Testis (tissue), 2 donors: ENCODE data around the gene STAM.

ENCODE experiments used
- POLR2A ChIP-seq: fragments of 450-650 bp; IDR thresholded peaks from one replicate; pipeline ENCODE4 v1.6.1; 2017; ENCODE audit warnings: antibody characterized with exemption, mild to moderate bottlenecking, moderate library complexity
- TF ChIP-seq, protein P1 (sequence below), 3 experiments: fragments of 450-650 bp in 2 of 3; fragments of 200-600 bp in 1 of 3; sonication (generic) in 1 of 3; IDR thresholded peaks; one replicate each; pipeline ENCODE4 v1.5.1; 2016 to 2019; ENCODE audit warnings: antibody characterized with exemption in 3 of 3, mild to moderate bottlenecking in 2 of 3, moderate library complexity in 1 of 3

GRCh38 chr10:17751781-17752445 is 108.0 kb downstream of the STAM start, which contains the start of gene TMEM236:
- TF ChIP-seq POLR2A: no peak
- TF ChIP-seq, protein P1, sequence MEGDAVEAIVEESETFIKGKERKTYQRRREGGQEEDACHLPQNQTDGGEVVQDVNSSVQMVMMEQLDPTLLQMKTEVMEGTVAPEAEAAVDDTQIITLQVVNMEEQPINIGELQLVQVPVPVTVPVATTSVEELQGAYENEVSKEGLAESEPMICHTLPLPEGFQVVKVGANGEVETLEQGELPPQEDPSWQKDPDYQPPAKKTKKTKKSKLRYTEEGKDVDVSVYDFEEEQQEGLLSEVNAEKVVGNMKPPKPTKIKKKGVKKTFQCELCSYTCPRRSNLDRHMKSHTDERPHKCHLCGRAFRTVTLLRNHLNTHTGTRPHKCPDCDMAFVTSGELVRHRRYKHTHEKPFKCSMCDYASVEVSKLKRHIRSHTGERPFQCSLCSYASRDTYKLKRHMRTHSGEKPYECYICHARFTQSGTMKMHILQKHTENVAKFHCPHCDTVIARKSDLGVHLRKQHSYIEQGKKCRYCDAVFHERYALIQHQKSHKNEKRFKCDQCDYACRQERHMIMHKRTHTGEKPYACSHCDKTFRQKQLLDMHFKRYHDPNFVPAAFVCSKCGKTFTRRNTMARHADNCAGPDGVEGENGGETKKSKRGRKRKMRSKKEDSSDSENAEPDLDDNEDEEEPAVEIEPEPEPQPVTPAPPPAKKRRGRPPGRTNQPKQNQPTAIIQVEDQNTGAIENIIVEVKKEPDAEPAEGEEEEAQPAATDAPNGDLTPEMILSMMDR (IDR thresholded peaks at IDR 0.05): no peak
